ENCODE data around the gene RNLS. TPM values are rescaled to one million over a fixed set of nuclear protein-coding genes. Genes with fewer than 3 reads are reported as not detected.

The RNLS gene
- total RNA-seq, 1 donor from 2014 or later: 3.7 TPM

DNA sequence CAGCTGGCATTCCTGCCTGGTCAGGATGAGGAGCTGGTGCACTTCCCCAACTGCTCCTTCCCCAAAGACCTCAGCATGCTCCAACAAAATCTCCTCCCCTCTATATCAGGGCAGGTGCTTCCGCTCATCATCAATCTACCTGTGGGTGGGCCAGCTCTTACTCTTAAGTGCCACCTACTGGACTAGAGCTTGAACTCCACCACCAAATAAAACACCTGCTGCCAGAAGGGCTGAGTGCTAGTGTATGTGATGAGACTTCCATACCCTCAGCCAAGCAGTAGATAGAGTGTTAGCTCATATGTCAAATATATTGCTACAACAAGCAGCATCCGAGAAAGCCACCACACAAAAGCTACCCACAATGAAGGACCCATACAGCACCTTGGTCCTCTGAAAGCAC lies 264.3 kb downstream of the RNLS start:
- ATAC-seq (peak; percentile 44), DNase-seq (no peak)
- Histone ChIP-seq H3K27ac (no peak overlapping the region), H3K4me1 (no peaks in the 10 kb centered on the region), H3K36me3 (no peaks in the 10 kb centered on the region), H3K4me3 (no peak overlapping the region), H3K9me3 (peaks cover 6% of the 10 kb centered on the region), H3K27me3 (no peaks in the 10 kb centered on the region)
- intact Hi-C loops (cut with DNase I): no loop called here
- TF ChIP-seq, protein P1, sequence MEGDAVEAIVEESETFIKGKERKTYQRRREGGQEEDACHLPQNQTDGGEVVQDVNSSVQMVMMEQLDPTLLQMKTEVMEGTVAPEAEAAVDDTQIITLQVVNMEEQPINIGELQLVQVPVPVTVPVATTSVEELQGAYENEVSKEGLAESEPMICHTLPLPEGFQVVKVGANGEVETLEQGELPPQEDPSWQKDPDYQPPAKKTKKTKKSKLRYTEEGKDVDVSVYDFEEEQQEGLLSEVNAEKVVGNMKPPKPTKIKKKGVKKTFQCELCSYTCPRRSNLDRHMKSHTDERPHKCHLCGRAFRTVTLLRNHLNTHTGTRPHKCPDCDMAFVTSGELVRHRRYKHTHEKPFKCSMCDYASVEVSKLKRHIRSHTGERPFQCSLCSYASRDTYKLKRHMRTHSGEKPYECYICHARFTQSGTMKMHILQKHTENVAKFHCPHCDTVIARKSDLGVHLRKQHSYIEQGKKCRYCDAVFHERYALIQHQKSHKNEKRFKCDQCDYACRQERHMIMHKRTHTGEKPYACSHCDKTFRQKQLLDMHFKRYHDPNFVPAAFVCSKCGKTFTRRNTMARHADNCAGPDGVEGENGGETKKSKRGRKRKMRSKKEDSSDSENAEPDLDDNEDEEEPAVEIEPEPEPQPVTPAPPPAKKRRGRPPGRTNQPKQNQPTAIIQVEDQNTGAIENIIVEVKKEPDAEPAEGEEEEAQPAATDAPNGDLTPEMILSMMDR (IDR thresholded peaks at IDR 0.05): peak; percentile 19

DNA sequence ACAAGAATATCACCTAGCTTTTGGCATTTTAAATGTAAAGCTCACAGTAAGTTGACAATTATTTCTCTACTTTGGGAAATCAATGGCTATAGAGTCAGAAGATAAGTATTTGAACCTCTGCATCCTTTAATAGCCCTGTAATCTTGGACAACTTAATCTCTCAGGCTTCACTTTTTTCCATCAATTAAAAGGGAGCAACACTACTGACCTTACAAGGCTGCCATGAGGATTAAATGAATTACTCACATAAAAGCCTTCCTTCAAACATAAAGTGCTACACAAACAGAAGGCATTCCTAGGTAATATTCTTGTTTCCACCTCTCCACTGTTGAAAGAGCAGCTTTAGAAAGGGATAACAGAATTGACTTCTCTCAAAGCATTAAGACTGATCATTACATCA lies 266.0 kb downstream of the RNLS start:
- H3K4me3 ChIP-seq: no peak overlapping the region
- no peaks in the 10 kb centered on the region for H3K27me3 ChIP-seq
- DNase-seq (no peak), ATAC-seq (no peak)
- intact Hi-C loops (cut with DNase I): no loop called here
- H3K4me1 ChIP-seq: no peaks in the 10 kb centered on the region
- no peaks in the 10 kb centered on the region for H3K36me3 ChIP-seq
- TF ChIP-seq, protein P1 (IDR thresholded peaks at IDR 0.05): no peak
- H3K27ac ChIP-seq: no peak overlapping the region
- H3K9me3 ChIP-seq: peaks cover 6% of the 10 kb centered on the region

DNA sequence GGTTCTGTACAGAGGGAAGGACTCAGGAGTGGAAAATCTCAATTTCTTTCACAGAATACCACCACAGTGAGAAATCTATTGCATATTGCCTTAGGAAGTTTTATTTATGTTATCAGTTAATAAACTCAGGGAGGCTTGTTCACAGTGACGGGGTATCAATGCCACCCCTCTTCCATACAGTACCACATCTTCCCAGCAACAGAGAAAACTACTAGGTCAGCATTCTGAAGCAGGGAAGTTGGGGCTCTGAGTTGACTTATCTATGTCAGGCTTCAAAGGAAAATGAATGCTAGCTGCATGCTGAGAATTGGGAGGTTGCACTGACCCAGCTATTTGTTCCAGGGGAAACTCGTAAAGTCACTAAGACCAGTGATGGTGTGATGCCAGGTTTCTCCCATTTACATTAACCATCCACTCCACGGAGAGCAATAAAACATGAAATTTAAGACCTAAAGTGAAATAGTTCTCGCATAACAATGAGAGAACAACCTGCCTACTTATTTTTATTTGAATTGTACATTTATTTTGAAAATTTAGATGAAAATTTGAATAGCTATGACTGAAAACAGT lies 266.7 kb downstream of the RNLS start:
- H3K9me3 ChIP-seq: peaks cover 6% of the 10 kb centered on the region
- intact Hi-C loops (cut with DNase I): no loop called here
- no peaks in the 10 kb centered on the region for H3K27me3 ChIP-seq
- H3K36me3 ChIP-seq: no peaks in the 10 kb centered on the region
- H3K4me1 ChIP-seq: no peaks in the 10 kb centered on the region
- ATAC-seq: no peak
- no peak overlapping the region for H3K27ac ChIP-seq
- TF ChIP-seq, protein P1 (IDR thresholded peaks at IDR 0.05): no peak
- no peak for DNase-seq
- H3K4me3 ChIP-seq: no peak overlapping the region

DNA sequence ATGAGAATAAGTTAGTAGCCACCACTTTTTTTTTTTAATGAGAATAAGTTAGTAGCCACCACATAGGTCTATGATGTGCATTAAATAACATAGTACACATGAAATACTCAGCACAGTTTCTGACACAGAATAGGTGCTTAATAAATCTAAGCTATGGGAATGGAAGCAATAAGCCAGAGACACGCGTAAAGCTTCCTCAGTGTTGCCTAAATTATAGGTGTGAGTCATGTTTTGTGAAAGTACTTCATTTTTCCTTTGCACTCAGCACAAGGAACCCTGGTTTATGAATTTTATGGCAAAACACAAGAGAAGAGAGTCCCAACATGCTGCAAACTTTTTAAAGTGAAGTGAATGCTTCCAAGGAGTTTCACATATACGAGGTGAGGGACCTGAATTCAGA lies 267.4 kb downstream of the RNLS start:
- intact Hi-C loops (cut with DNase I): no loop called here
- H3K27ac ChIP-seq: no peak overlapping the region
- no peaks in the 10 kb centered on the region for H3K36me3 ChIP-seq
- H3K9me3 ChIP-seq: peaks cover 6% of the 10 kb centered on the region
- no peak for DNase-seq
- H3K4me1 ChIP-seq: no peaks in the 10 kb centered on the region
- no peak for ATAC-seq
- H3K4me3 ChIP-seq: no peak overlapping the region
- no peaks in the 10 kb centered on the region for H3K27me3 ChIP-seq
- TF ChIP-seq, protein P1 (IDR thresholded peaks at IDR 0.05): no peak

DNA sequence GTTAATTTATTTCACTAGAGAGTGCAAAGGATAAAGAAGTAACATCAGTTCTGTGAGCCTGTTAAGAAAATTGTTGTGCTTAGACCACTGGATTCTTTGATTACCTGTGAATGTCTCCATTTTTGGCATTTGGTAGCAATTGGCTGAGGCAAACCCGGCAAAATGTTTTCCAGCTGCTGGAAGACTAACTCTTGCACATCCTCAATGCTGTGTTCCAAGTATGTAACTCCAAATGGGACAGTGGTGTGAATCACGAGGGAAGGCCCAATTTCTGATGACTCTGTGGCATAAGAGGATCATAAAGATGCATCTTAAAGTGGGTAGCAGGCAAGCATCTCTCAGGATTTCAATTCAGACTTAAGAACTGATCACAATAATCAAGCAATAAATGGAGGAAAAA lies 268.8 kb downstream of the RNLS start:
- ATAC-seq: no peak

More for the DNA sequence above, 268.8 kb downstream of the RNLS start:
- Histone ChIP-seq H3K27me3 (no peaks in the 10 kb centered on the region), H3K4me1 (no peaks in the 10 kb centered on the region), H3K9me3 (no peaks in the 10 kb centered on the region), H3K36me3 (no peaks in the 10 kb centered on the region), H3K27ac (no peak overlapping the region), H3K4me3 (no peak overlapping the region)
- DNase-seq: no peak
- TF ChIP-seq, protein P1 (IDR thresholded peaks at IDR 0.05): no peak
- intact Hi-C loops (cut with DNase I): no loop called here
